T-helper 2 cell treated with Interferon-gamma antibody and Interleukin-4, amounts not matched to agents 5 μg/mL and 100 μg/mL, for 36 hours (primary cell): ENCODE data around the gene MSH5.
A peak's percentile ranks its signal among the peaks of the same experiment; 100 is the strongest.

Source experiments
- DNase-seq: peaks from one replicate; pipeline ENCODE4 v3.0.0; 2021; ENCODE audit warnings: low spot score
- H3K27ac Mint-ChIP-seq: one replicate; pipeline ENCODE4 v1.8.0; 2021; ENCODE audit warnings: mild to moderate bottlenecking, mixed read lengths
- H3K27me3 Mint-ChIP-seq: one replicate; pipeline ENCODE4 v1.8.0; 2021; ENCODE audit warnings: low read depth, mixed read lengths
- H3K36me3 Mint-ChIP-seq: one replicate; pipeline ENCODE4 v1.8.0; 2021; ENCODE audit warnings: low read depth, mixed read lengths
- H3K4me1 Mint-ChIP-seq: one replicate; pipeline ENCODE4 v1.8.0; 2021; ENCODE audit warnings: low read depth, mixed read lengths
- H3K4me3 Mint-ChIP-seq: one replicate; pipeline ENCODE4 v1.8.0; 2022; ENCODE audit warnings: mild to moderate bottlenecking, moderate library complexity, mixed read lengths
- H3K9me3 Mint-ChIP-seq: one replicate; pipeline ENCODE4 v1.8.0; 2021; ENCODE audit warnings: mixed read lengths

MSH5 gene

GRCh38 chr6:31729979-31730630 lies 9.7 kb upstream of the MSH5 start:
- no peaks in the 10 kb centered on the region for H3K27me3 Mint-ChIP-seq
- peaks cover 64% of the 10 kb centered on the region for H3K36me3 Mint-ChIP-seq
- peaks cover 54% of the 10 kb centered on the region for H3K4me1 Mint-ChIP-seq
- H3K4me3 Mint-ChIP-seq = peak overlapping the region; percentile 94
- peak; percentile 65 for DNase-seq
- H3K9me3 Mint-ChIP-seq = no peaks in the 10 kb centered on the region
- H3K27ac Mint-ChIP-seq = peak overlapping the region; percentile 65

GRCh38 chr6:31730631-31731086 lies 9.1 kb upstream of the MSH5 start:
- Mint-ChIP-seq H3K9me3 (no peaks in the 10 kb centered on the region), H3K36me3 (peaks cover 68% of the 10 kb centered on the region), H3K27me3 (no peaks in the 10 kb centered on the region), H3K4me1 (peaks cover 51% of the 10 kb centered on the region), H3K27ac (no peak overlapping the region), H3K4me3 (peak overlapping the region; percentile 94)
- no peak for DNase-seq

- Mint-ChIP-seq H3K4me3 (peak overlapping the region; percentile 26), H3K9me3 (no peaks in the 10 kb centered on the region), H3K27ac (no peak overlapping the region), H3K36me3 (peaks cover 63% of the 10 kb centered on the region), H3K27me3 (no peaks in the 10 kb centered on the region), H3K4me1 (peaks cover 42% of the 10 kb centered on the region)
- no peak for DNase-seq
These were observed 7.8 kb upstream of the MSH5 start for GRCh38 chr6:31732029-31732428.

GRCh38 chr6:31733734-31734133 lies 6.1 kb upstream of the MSH5 start:
- Mint-ChIP-seq H3K9me3 (no peaks in the 10 kb centered on the region), H3K27ac (peak overlapping the region; percentile 68), H3K36me3 (peaks cover 57% of the 10 kb centered on the region), H3K4me3 (peak overlapping the region; percentile 95), H3K27me3 (no peaks in the 10 kb centered on the region), H3K4me1 (peaks cover 46% of the 10 kb centered on the region)
- DNase-seq = no peak

GRCh38 chr6:31734247-31734820 lies 5.5 kb upstream of the MSH5 start:
- H3K27ac Mint-ChIP-seq = peak overlapping the region; percentile 97
- DNase-seq = no peak
- H3K4me1 Mint-ChIP-seq = peaks cover 48% of the 10 kb centered on the region
- H3K9me3 Mint-ChIP-seq = no peaks in the 10 kb centered on the region
- H3K27me3 Mint-ChIP-seq = no peaks in the 10 kb centered on the region
- H3K36me3 Mint-ChIP-seq = peaks cover 54% of the 10 kb centered on the region
- H3K4me3 Mint-ChIP-seq = peak overlapping the region; percentile 95

GRCh38 chr6:31734821-31735406 lies 4.9 kb upstream of the MSH5 start:
- DNase-seq = peak; percentile 68
- H3K4me3 Mint-ChIP-seq = peak overlapping the region; percentile 95
- peaks cover 49% of the 10 kb centered on the region for H3K4me1 Mint-ChIP-seq
- peak overlapping the region; percentile 97 for H3K27ac Mint-ChIP-seq
- no peaks in the 10 kb centered on the region for H3K27me3 Mint-ChIP-seq
- peaks cover 53% of the 10 kb centered on the region for H3K36me3 Mint-ChIP-seq
- H3K9me3 Mint-ChIP-seq = no peaks in the 10 kb centered on the region

- no peaks in the 10 kb centered on the region for H3K27me3 Mint-ChIP-seq
- H3K27ac Mint-ChIP-seq = peak within 1 kb of the TSS; percentile 97
- H3K36me3 Mint-ChIP-seq = peaks cover 48% of the 10 kb centered on the region
- no peaks in the 10 kb centered on the region for H3K9me3 Mint-ChIP-seq
- peaks cover 49% of the 10 kb centered on the region for H3K4me1 Mint-ChIP-seq
- peak within 1 kb of the TSS; percentile 95 for H3K4me3 Mint-ChIP-seq
- DNase-seq = peak; percentile 83
These were observed 3.6 kb upstream of the MSH5 start, which contains the start of gene CLIC1 for GRCh38 chr6:31736021-31736767. CLIC1 (minus strand) TSS chr6:31736530; CDS start chr6:31736300, 230 bp downstream.

- H3K9me3 Mint-ChIP-seq = no peaks in the 10 kb centered on the region
These were observed 3.0 kb upstream of the MSH5 start for GRCh38 chr6:31736768-31737314.

GRCh38 chr6:31737315-31737990 lies 2.4 kb upstream of the MSH5 start:
- H3K9me3 Mint-ChIP-seq = no peaks in the 10 kb centered on the region
- H3K27ac Mint-ChIP-seq = peak overlapping the region; percentile 97
- H3K4me3 Mint-ChIP-seq = peak overlapping the region; percentile 95
- H3K4me1 Mint-ChIP-seq = peaks cover 54% of the 10 kb centered on the region
- DNase-seq = peak; percentile 8
- peaks cover 44% of the 10 kb centered on the region for H3K36me3 Mint-ChIP-seq
- no peaks in the 10 kb centered on the region for H3K27me3 Mint-ChIP-seq

More at GRCh38 chr6:31736768-31737314, 3.0 kb upstream of the MSH5 start:
- H3K4me3 Mint-ChIP-seq = peak overlapping the region; percentile 95
- peaks cover 53% of the 10 kb centered on the region for H3K4me1 Mint-ChIP-seq
- H3K27me3 Mint-ChIP-seq = no peaks in the 10 kb centered on the region
- H3K27ac Mint-ChIP-seq = peak overlapping the region; percentile 97
- H3K36me3 Mint-ChIP-seq = peaks cover 49% of the 10 kb centered on the region
- DNase-seq = no peak

GRCh38 chr6:31737991-31738979 lies 1.5 kb upstream of the MSH5 start:
- Mint-ChIP-seq H3K4me1 (peaks cover 54% of the 10 kb centered on the region), H3K36me3 (peaks cover 44% of the 10 kb centered on the region), H3K4me3 (peak overlapping the region; percentile 95), H3K27me3 (no peaks in the 10 kb centered on the region), H3K9me3 (no peaks in the 10 kb centered on the region), H3K27ac (peak overlapping the region; percentile 97)
- DNase-seq = peak; percentile 71

GRCh38 chr6:31740397-31741223 lies 805 bp downstream of the MSH5 start:
- H3K27me3 Mint-ChIP-seq = no peaks in the 10 kb centered on the region
- H3K4me3 Mint-ChIP-seq = peak overlapping the region; percentile 95
- peak overlapping the region; percentile 97 for H3K27ac Mint-ChIP-seq
- no peak for DNase-seq
- peaks cover 49% of the 10 kb centered on the region for H3K4me1 Mint-ChIP-seq
- H3K36me3 Mint-ChIP-seq = peaks cover 34% of the 10 kb centered on the region
- H3K9me3 Mint-ChIP-seq = no peaks in the 10 kb centered on the region

- Mint-ChIP-seq H3K27ac (peak overlapping the region; percentile 77), H3K27me3 (no peaks in the 10 kb centered on the region), H3K36me3 (peaks cover 30% of the 10 kb centered on the region), H3K4me1 (peaks cover 46% of the 10 kb centered on the region), H3K4me3 (peak overlapping the region; percentile 95), H3K9me3 (no peaks in the 10 kb centered on the region)
- DNase-seq = no peak
These were observed 2.0 kb downstream of the MSH5 start for GRCh38 chr6:31741815-31742214.
